CD4-positive, CD25-positive, alpha-beta regulatory T cell (primary cell): ENCODE data around the gene SPRR3. TPM values are rescaled to one million over a fixed set of nuclear protein-coding genes. Genes with fewer than 3 reads are reported as not detected.

Experiments used
- ATAC-seq, 2 donors: fragments of 150-1000 bp; cut with Tn5 transposase; one replicate each; pipeline ENCODE4 v1.10.0; 2021; ENCODE audit warnings: low read depth in 2 of 2, moderate number of reproducible peaks in 2 of 2, moderate library complexity in 1 of 2
- DNase-seq, 3 donors: peaks; one replicate each; pipeline versions ENCODE4 v3.0.0 to v3.0.0-alpha.2; 2012 to 2022; ENCODE audit warnings: mixed read lengths in 1 of 3
- H3K27ac ChIP-seq: one replicate; pipeline ENCODE4 v1.7.0; 2013; ENCODE audit warnings: mild to moderate bottlenecking, low read length; ENCODE audit not compliant: insufficient read depth, poor library complexity, severe bottlenecking
- H3K27me3 ChIP-seq: one replicate; pipeline ENCODE4 v1.7.0; 2013; ENCODE audit warnings: low read length; ENCODE audit not compliant: control insufficient read depth, insufficient read depth
- H3K36me3 ChIP-seq: one replicate; pipeline ENCODE4 v1.7.0; 2013; ENCODE audit warnings: mild to moderate bottlenecking, low read length, moderate library complexity; ENCODE audit not compliant: control insufficient read depth, insufficient read depth
- H3K4me1 ChIP-seq: 2 replicates; pipeline ENCODE4 v1.7.0; 2013; ENCODE audit warnings: mild to moderate bottlenecking, low read length; ENCODE audit not compliant: insufficient read depth, control insufficient read depth, poor library complexity, severe bottlenecking
- H3K4me3 ChIP-seq: one replicate; pipeline ENCODE4 v1.7.0; 2013; ENCODE audit warnings: low read depth, mild to moderate bottlenecking, low read length, moderate library complexity
- H3K9me3 ChIP-seq, 2 experiments: 1 replicate in 1 of 2; 2 replicates in 1 of 2; pipeline ENCODE4 v1.7.0; 2013; ENCODE audit warnings: low read length in 2 of 2, mild to moderate bottlenecking in 1 of 2, moderate library complexity in 1 of 2; ENCODE audit not compliant: control insufficient read depth in 2 of 2
- H3K27ac Mint-ChIP-seq, 3 donors: one replicate each; pipeline ENCODE4 v1.8.0; 2020 to 2022; ENCODE audit warnings: mild to moderate bottlenecking in 3 of 3, mixed read lengths in 3 of 3, moderate library complexity in 2 of 3
- H3K27me3 Mint-ChIP-seq: one replicate; pipeline ENCODE4 v1.8.0; 2022; ENCODE audit warnings: mild to moderate bottlenecking, mixed read lengths
- H3K36me3 Mint-ChIP-seq: one replicate; pipeline ENCODE4 v1.8.0; 2020; ENCODE audit warnings: mixed read lengths
- H3K4me1 Mint-ChIP-seq, 4 donors: one replicate each; pipeline ENCODE4 v1.8.0; 2020 to 2022; ENCODE audit warnings: mixed read lengths in 4 of 4, mild to moderate bottlenecking in 1 of 4
- H3K4me3 Mint-ChIP-seq, 4 donors: one replicate each; pipeline ENCODE4 v1.8.0; 2020 to 2022; ENCODE audit warnings: mild to moderate bottlenecking in 4 of 4, mixed read lengths in 4 of 4, moderate library complexity in 3 of 4
- H3K9me3 Mint-ChIP-seq, 7 donors: one replicate each; pipeline ENCODE4 v1.8.0; 2020 to 2022; ENCODE audit warnings: mixed read lengths in 7 of 7, mild to moderate bottlenecking in 3 of 7, moderate library complexity in 2 of 7
- polyA plus RNA-seq, 4 donors: library from polyadenylated mRNA; unstranded; fragments of 300-500 nt; fragmentation: Illumina TruSeq; gene quantifications; one replicate each; pipeline ENCODE4 v1.2.3, GENCODE V29; 2021
- total RNA-seq: library from RNA; stranded (reverse); gene quantifications from one replicate; pipeline ENCODE4 v1.2.3, GENCODE V29; 2022

SPRR3 gene
- total and polyA plus RNA-seq, 5 donors from 2014 or later, result not detected

GRCh38 chr1:152972196-152972886, 29.2 kb upstream of the SPRR3 start:
- Histone ChIP-seq H3K36me3 (no peaks in the 10 kb centered on the region), H3K27me3 (no peaks in the 10 kb centered on the region), H3K9me3 (no peaks in the 10 kb centered on the region), H3K27ac (no peak overlapping the region), H3K4me3 (no peak overlapping the region), H3K4me1 (no peaks in the 10 kb centered on the region)
- H3K27me3 Mint-ChIP-seq, result peaks cover 11% of the 10 kb centered on the region
- H3K9me3 Mint-ChIP-seq, result peaks cover 0 to 3% (median 0%) of the 10 kb centered on the region in 7 donors
- no peak for DNase-seq
- ATAC-seq, result no peak
- no peak overlapping the region for H3K4me3 Mint-ChIP-seq
- H3K36me3 Mint-ChIP-seq, result no peaks in the 10 kb centered on the region
- H3K4me1 Mint-ChIP-seq, result no peaks in the 10 kb centered on the region
- no peak overlapping the region for H3K27ac Mint-ChIP-seq

- Histone ChIP-seq H3K4me3 (no peak overlapping the region), H3K4me1 (no peaks in the 10 kb centered on the region), H3K27me3 (peaks cover 3% of the 10 kb centered on the region), H3K27ac (no peak overlapping the region), H3K9me3 (no peaks in the 10 kb centered on the region), H3K36me3 (no peaks in the 10 kb centered on the region)
- ATAC-seq (no peak), DNase-seq (no peak)
- Mint-ChIP-seq H3K36me3 (no peaks in the 10 kb centered on the region), H3K4me1 (no peaks in the 10 kb centered on the region), H3K27me3 (peaks cover 28% of the 10 kb centered on the region), H3K27ac (no peak overlapping the region), H3K9me3 (peaks cover 0 to 3% (median 0%) of the 10 kb centered on the region in 7 donors), H3K4me3 (no peak overlapping the region)
These were observed 24.9 kb upstream of the SPRR3 start for GRCh38 chr1:152976688-152977087.

- Histone ChIP-seq H3K36me3 (no peaks in the 10 kb centered on the region), H3K4me1 (no peaks in the 10 kb centered on the region), H3K4me3 (no peak overlapping the region), H3K27me3 (peaks cover 3% of the 10 kb centered on the region), H3K27ac (no peak overlapping the region), H3K9me3 (no peaks in the 10 kb centered on the region)
- peaks cover 28% of the 10 kb centered on the region for H3K27me3 Mint-ChIP-seq
- no peak overlapping the region for H3K4me3 Mint-ChIP-seq
- H3K27ac Mint-ChIP-seq, result no peak overlapping the region
- peaks cover 0 to 3% (median 0%) of the 10 kb centered on the region in 7 donors for H3K9me3 Mint-ChIP-seq
- no peak for DNase-seq
- H3K36me3 Mint-ChIP-seq, result no peaks in the 10 kb centered on the region
- no peaks in the 10 kb centered on the region for H3K4me1 Mint-ChIP-seq
- no peak for ATAC-seq
These were observed 23.9 kb upstream of the SPRR3 start for GRCh38 chr1:152977614-152978013.

GRCh38 chr1:152980676-152981075, 20.9 kb upstream of the SPRR3 start:
- no peak for DNase-seq
- H3K27me3 Mint-ChIP-seq, result peaks cover 32% of the 10 kb centered on the region
- no peaks in the 10 kb centered on the region for H3K4me1 ChIP-seq
- H3K27ac ChIP-seq, result no peak overlapping the region
- peaks cover 0 to 3% (median 0%) of the 10 kb centered on the region in 7 donors for H3K9me3 Mint-ChIP-seq
- H3K4me1 Mint-ChIP-seq, result no peaks in the 10 kb centered on the region
- no peak overlapping the region for H3K27ac Mint-ChIP-seq
- no peaks in the 10 kb centered on the region for H3K36me3 ChIP-seq
- no peak overlapping the region for H3K4me3 Mint-ChIP-seq
- no peaks in the 10 kb centered on the region for H3K9me3 ChIP-seq
- peaks cover 3% of the 10 kb centered on the region for H3K27me3 ChIP-seq
- H3K4me3 ChIP-seq, result no peak overlapping the region
- no peaks in the 10 kb centered on the region for H3K36me3 Mint-ChIP-seq
- ATAC-seq, result no peak

- no peak overlapping the region for H3K4me3 Mint-ChIP-seq
- H3K36me3 Mint-ChIP-seq, result peaks cover 3% of the 10 kb centered on the region
- Histone ChIP-seq H3K9me3 (no peaks in the 10 kb centered on the region), H3K4me3 (no peak overlapping the region), H3K27me3 (peaks cover 3% of the 10 kb centered on the region), H3K27ac (no peak overlapping the region), H3K4me1 (no peaks in the 10 kb centered on the region), H3K36me3 (no peaks in the 10 kb centered on the region)
- H3K9me3 Mint-ChIP-seq, result peaks cover 0 to 3% (median 0%) of the 10 kb centered on the region in 7 donors
- no peak for ATAC-seq
- peaks cover 32% of the 10 kb centered on the region for H3K27me3 Mint-ChIP-seq
- H3K4me1 Mint-ChIP-seq, result no peaks in the 10 kb centered on the region
- no peak overlapping the region for H3K27ac Mint-ChIP-seq
- DNase-seq, result no peak
These were observed 20.2 kb upstream of the SPRR3 start for GRCh38 chr1:152981146-152981871.

GRCh38 chr1:152982076-152982475, 19.5 kb upstream of the SPRR3 start:
- Histone ChIP-seq H3K4me1 (no peaks in the 10 kb centered on the region), H3K4me3 (no peak overlapping the region), H3K27me3 (peaks cover 3% of the 10 kb centered on the region), H3K9me3 (no peaks in the 10 kb centered on the region), H3K36me3 (no peaks in the 10 kb centered on the region), H3K27ac (no peak overlapping the region)
- Mint-ChIP-seq H3K27me3 (peaks cover 29% of the 10 kb centered on the region), H3K4me1 (no peaks in the 10 kb centered on the region), H3K27ac (no peak overlapping the region), H3K36me3 (peaks cover 3% of the 10 kb centered on the region), H3K9me3 (peaks cover 0 to 4% (median 0%) of the 10 kb centered on the region in 7 donors), H3K4me3 (no peak overlapping the region)
- ATAC-seq, result no peak
- DNase-seq, result no peak

- H3K27me3 ChIP-seq, result no peaks in the 10 kb centered on the region
- H3K36me3 Mint-ChIP-seq, result peaks cover 3% of the 10 kb centered on the region
- H3K4me1 Mint-ChIP-seq, result no peaks in the 10 kb centered on the region
- no peak for DNase-seq
- H3K27ac Mint-ChIP-seq, result no peak overlapping the region
- H3K4me3 ChIP-seq, result no peak overlapping the region
- ATAC-seq, result no peak
- peaks cover 0 to 6% (median 2%) of the 10 kb centered on the region in 7 donors for H3K9me3 Mint-ChIP-seq
- peaks cover 33% of the 10 kb centered on the region for H3K27me3 Mint-ChIP-seq
- no peaks in the 10 kb centered on the region for H3K4me1 ChIP-seq
- no peak overlapping the region for H3K4me3 Mint-ChIP-seq
- no peaks in the 10 kb centered on the region for H3K36me3 ChIP-seq
- no peak overlapping the region for H3K27ac ChIP-seq
- H3K9me3 ChIP-seq, result no peaks in the 10 kb centered on the region
These were observed 18.3 kb upstream of the SPRR3 start for GRCh38 chr1:152983234-152983633.

- no peaks in the 10 kb centered on the region for H3K4me1 ChIP-seq
- no peaks in the 10 kb centered on the region for H3K9me3 ChIP-seq
- no peak within 1 kb of the TSS for H3K27ac Mint-ChIP-seq
- H3K4me3 Mint-ChIP-seq, result no peak within 1 kb of the TSS
- peaks cover 0 to 6% (median 2%) of the 10 kb centered on the region in 7 donors for H3K9me3 Mint-ChIP-seq
- H3K27me3 ChIP-seq, result no peaks in the 10 kb centered on the region
- peaks cover 3% of the 10 kb centered on the region for H3K36me3 Mint-ChIP-seq
- DNase-seq (no peak), ATAC-seq (no peak)
- H3K4me1 Mint-ChIP-seq, result no peaks in the 10 kb centered on the region
- H3K27ac ChIP-seq, result no peak within 1 kb of the TSS
- no peaks in the 10 kb centered on the region for H3K36me3 ChIP-seq
- H3K4me3 ChIP-seq, result no peak within 1 kb of the TSS
- peaks cover 33% of the 10 kb centered on the region for H3K27me3 Mint-ChIP-seq
These were observed 17.8 kb upstream of the SPRR3 start, which contains the start of gene SPRR1A for GRCh38 chr1:152983743-152984142. Gene SPRR1A, plus strand, starts transcription at chr1:152984081. Its CDS starts 1,150 bp downstream, at chr1:152985231.
